H9 (cell line): Measurements from ENCODE around the gene SLC23A3. TPM values are rescaled to one million over a fixed set of nuclear protein-coding genes. Genes with fewer than 3 reads are reported as not detected.

Source experiments
- DNase-seq: peaks from one replicate; pipeline ENCODE4 v3.0.0-alpha.2; 2017
- H2AFZ ChIP-seq: one replicate; pipeline ENCODE4 v1.6.1; 2013; ENCODE audit warnings: mild to moderate bottlenecking, low read length, control low read depth, moderate library complexity
- H2AK5ac ChIP-seq: 2 replicates; pipeline ENCODE4 v1.6.1; 2013; ENCODE audit warnings: low read length, control low read depth, mixed read lengths; ENCODE audit not compliant: insufficient read length
- H2BK120ac ChIP-seq: one replicate; pipeline ENCODE4 v1.6.1; 2013; ENCODE audit warnings: low read depth, mild to moderate bottlenecking, low read length, control low read depth, inconsistent platforms; ENCODE audit not compliant: poor library complexity, severe bottlenecking
- H2BK12ac ChIP-seq: 2 replicates; pipeline ENCODE4 v1.6.1; 2013; ENCODE audit warnings: low read length, control low read depth, mixed read lengths, low read depth; ENCODE audit not compliant: insufficient read length
- H2BK15ac ChIP-seq: 2 replicates; pipeline ENCODE4 v1.6.1; 2013; ENCODE audit warnings: low read depth, low read length, control low read depth
- H2BK20ac ChIP-seq: one replicate; pipeline ENCODE4 v1.6.1; 2013; ENCODE audit warnings: low read depth, mild to moderate bottlenecking, low read length, control low read depth, inconsistent platforms; ENCODE audit not compliant: poor library complexity, severe bottlenecking
- H2BK5ac ChIP-seq: 2 replicates; pipeline ENCODE4 v1.6.1; 2013; ENCODE audit warnings: low read length, control low read depth, mixed read lengths; ENCODE audit not compliant: insufficient read length
- H3K14ac ChIP-seq: 2 replicates; pipeline ENCODE4 v1.6.1; 2013; ENCODE audit warnings: low read length, control low read depth; ENCODE audit not compliant: insufficient read depth
- H3K18ac ChIP-seq: 2 replicates; pipeline ENCODE4 v1.6.1; 2013; ENCODE audit warnings: low read depth, mild to moderate bottlenecking, mixed read lengths, low read length, control low read depth; ENCODE audit not compliant: insufficient read length
- H3K23ac ChIP-seq: 2 replicates; pipeline ENCODE4 v1.6.1; 2013; ENCODE audit warnings: low read length, control low read depth, mixed read lengths, low read depth; ENCODE audit not compliant: insufficient read length
- H3K23me2 ChIP-seq: 2 replicates; pipeline ENCODE4 v1.6.1; 2013; ENCODE audit warnings: low read depth, mild to moderate bottlenecking, mixed read lengths, low read length, control low read depth; ENCODE audit not compliant: insufficient read length, poor library complexity, severe bottlenecking
- H3K27ac ChIP-seq: 2 replicates; pipeline ENCODE4 v1.5.1; 2013; ENCODE audit warnings: low read length, control low read depth, mixed read lengths, low read depth; ENCODE audit not compliant: insufficient read length
- H3K27me3 ChIP-seq: 2 replicates; pipeline ENCODE4 v1.6.1; 2013; ENCODE audit warnings: low read length, control low read depth, inconsistent platforms; ENCODE audit not compliant: insufficient read depth
- H3K4ac ChIP-seq: 2 replicates; pipeline ENCODE4 v1.6.1; 2013; ENCODE audit warnings: low read depth, mild to moderate bottlenecking, control low read depth, inconsistent platforms, low read length, moderate library complexity
- H3K4me1 ChIP-seq: 2 replicates; pipeline ENCODE4 v1.6.1; 2013; ENCODE audit warnings: low read length, control low read depth, inconsistent platforms; ENCODE audit not compliant: insufficient read depth
- H3K4me2 ChIP-seq: 2 replicates; pipeline ENCODE4 v1.6.1; 2013; ENCODE audit warnings: low read length, control low read depth, mixed read lengths; ENCODE audit not compliant: insufficient read length, insufficient read depth
- H3K56ac ChIP-seq: 2 replicates; pipeline ENCODE4 v1.6.1; 2013; ENCODE audit warnings: low read depth, mild to moderate bottlenecking, mixed read lengths, low read length, control low read depth; ENCODE audit not compliant: insufficient read length
- H3K79me1 ChIP-seq: 2 replicates; pipeline ENCODE4 v1.6.1; 2013; ENCODE audit warnings: low read depth, mild to moderate bottlenecking, moderate library complexity, low read length, control low read depth, inconsistent platforms; ENCODE audit not compliant: insufficient read depth, poor library complexity, severe bottlenecking
- H3K79me2 ChIP-seq: 2 replicates; pipeline ENCODE4 v1.6.1; 2013; ENCODE audit warnings: low read length, control low read depth, inconsistent platforms; ENCODE audit not compliant: insufficient read depth
- H3K9ac ChIP-seq: 2 replicates; pipeline ENCODE4 v1.6.1; 2013; ENCODE audit warnings: low read length, control low read depth, mixed read lengths; ENCODE audit not compliant: insufficient read length; ENCODE audit errors: extremely low read depth
- H3K9me3 ChIP-seq: one replicate; pipeline ENCODE4 v1.6.1; 2013; ENCODE audit warnings: low read depth, low read length, inconsistent platforms; ENCODE audit not compliant: control insufficient read depth
- H3T11ph ChIP-seq: one replicate; pipeline ENCODE4 v1.6.1; 2013; ENCODE audit warnings: mild to moderate bottlenecking, low read length, control low read depth, inconsistent platforms
- H4K20me1 ChIP-seq: one replicate; pipeline ENCODE4 v1.6.1; 2013; ENCODE audit not compliant: control insufficient read depth, insufficient read length, insufficient read depth
- H4K5ac ChIP-seq: 2 replicates; pipeline ENCODE4 v1.6.1; 2013; ENCODE audit warnings: low read depth, mild to moderate bottlenecking, mixed read lengths, low read length, control low read depth; ENCODE audit not compliant: insufficient read length
- H4K8ac ChIP-seq: replicated peaks from 2 replicates; pipeline ENCODE4 v1.6.1; 2013; ENCODE audit warnings: low read length, control low read depth, mixed read lengths, low read depth; ENCODE audit not compliant: insufficient read length
- H4K91ac ChIP-seq: 2 replicates; pipeline ENCODE4 v1.6.1; 2013; ENCODE audit warnings: low read depth, mild to moderate bottlenecking, moderate library complexity, mixed read lengths, low read length, control low read depth; ENCODE audit not compliant: insufficient read length
- H3K27ac Mint-ChIP-seq, 3 experiments: 2 replicates in 2 of 3; 3 replicates in 1 of 3; pipeline ENCODE4 v1.8.0; 2020 to 2021; ENCODE audit warnings: mixed read lengths in 3 of 3, mild to moderate bottlenecking in 1 of 3, moderate library complexity in 1 of 3
- H3K27me3 Mint-ChIP-seq: 2 replicates; pipeline ENCODE4 v1.8.0; 2021; ENCODE audit warnings: low read depth, mild to moderate bottlenecking, moderate library complexity, mixed read lengths
- H3K36me3 Mint-ChIP-seq, 3 experiments: 2 replicates in 2 of 3; 3 replicates in 1 of 3; pipeline ENCODE4 v1.8.0; 2020 to 2021; ENCODE audit warnings: low read depth in 3 of 3, mixed read lengths in 3 of 3; ENCODE audit not compliant: insufficient read depth in 1 of 3
- H3K4me1 Mint-ChIP-seq, 2 experiments: 2 replicates each; pipeline ENCODE4 v1.8.0; 2020; ENCODE audit warnings: mixed read lengths in 2 of 2
- H3K4me3 Mint-ChIP-seq, 2 experiments: 2 replicates in 1 of 2; 3 replicates in 1 of 2; pipeline ENCODE4 v1.8.0; 2020 to 2021; ENCODE audit warnings: mild to moderate bottlenecking in 2 of 2, mixed read lengths in 2 of 2, moderate library complexity in 1 of 2
- H3K9me3 Mint-ChIP-seq, 2 experiments: 2 replicates in 1 of 2; 3 replicates in 1 of 2; pipeline ENCODE4 v1.8.0; 2020; ENCODE audit warnings: mild to moderate bottlenecking in 2 of 2, mixed read lengths in 2 of 2, moderate library complexity in 1 of 2
- CTCF ChIP-seq: fragments of 200-600 bp; sonication (generic); conservative IDR thresholded peaks from 3 replicates; pipeline ENCODE4 v1.8.0; 2021; ENCODE audit warnings: antibody characterized with exemption, mild to moderate bottlenecking
- WGBS: extraction: QIAGEN DNeasy Blood & Tissue Kit; methylation state at CpG from one replicate; pipeline ENCODE4 v1.1.7; 2013; ENCODE audit warnings: missing lambda C conversion rate, low lambda C conversion rate, mixed read lengths; ENCODE audit not compliant: insufficient read length; ENCODE audit errors: extremely low coverage; 5-methylcytosine and 5-hydroxymethylcytosine counted together
- total RNA-seq: library from RNA; stranded (reverse); gene quantifications from 2 replicates; pipeline ENCODE4 v1.2.1, GENCODE V29; 2021

Gene SLC23A3
- total RNA-seq, 1 experiment from 2014 or later, result 1.2 TPM

GRCh38 chr2:219207134-219207883 is 37.5 kb upstream of the SLC23A3 start:
- no peak overlapping the region for H3K4ac ChIP-seq
- H2BK120ac ChIP-seq, result no peak overlapping the region
- H3K4me1 Mint-ChIP-seq, result peaks cover 8 to 13% of the 10 kb centered on the region in 2 experiments
- no peak overlapping the region for H3K56ac ChIP-seq
- no peak overlapping the region for H3K14ac ChIP-seq
- H3K27me3 Mint-ChIP-seq, result peaks cover 10% of the 10 kb centered on the region
- H3K27ac Mint-ChIP-seq, result peak overlapping the region in 2 of 3 experiments; percentile 1 to 63; a peak in 3 of 7 replicates
- peak overlapping the region; percentile 83 to 88 for H3K4me3 Mint-ChIP-seq
- no peaks in the 10 kb centered on the region for H3K4me1 ChIP-seq
- no peak overlapping the region for H4K91ac ChIP-seq
- no peak overlapping the region for H2BK5ac ChIP-seq
- no peaks in the 10 kb centered on the region for H3K9me3 ChIP-seq
- no CpG with 5 or more reads among the region's 22 CpGs for WGBS
- peaks cover 7 to 46% (median 37%) of the 10 kb centered on the region in 3 experiments for H3K36me3 Mint-ChIP-seq
- H2AK5ac ChIP-seq, result no peak overlapping the region
- no peaks in the 10 kb centered on the region for H3K79me1 ChIP-seq
- H2BK12ac ChIP-seq, result no peak overlapping the region
- H3K4me2 ChIP-seq, result peak overlapping the region; percentile 67
- no peak for TF ChIP-seq CTCF
- no peak overlapping the region for H3K18ac ChIP-seq
- no peak overlapping the region for H3T11ph ChIP-seq
- H3K27me3 ChIP-seq, result no peaks in the 10 kb centered on the region
- DNase-seq, result no peak
- peaks cover 3% of the 10 kb centered on the region in 2 experiments; a peak in 3 of 5 replicates for H3K9me3 Mint-ChIP-seq
- no peak overlapping the region for H4K5ac ChIP-seq
- H2BK20ac ChIP-seq, result no peak overlapping the region
- no peaks in the 10 kb centered on the region for H4K20me1 ChIP-seq
- peaks cover 4% of the 10 kb centered on the region for H3K23me2 ChIP-seq
- H2AFZ ChIP-seq, result no peak overlapping the region
- H3K9ac ChIP-seq, result peak overlapping the region; percentile 3
- no peak overlapping the region for H2BK15ac ChIP-seq
- no peak overlapping the region for H3K23ac ChIP-seq
- no peaks in the 10 kb centered on the region for H3K79me2 ChIP-seq
- no peak overlapping the region for H3K27ac ChIP-seq
- no peak overlapping the region for H4K8ac ChIP-seq
